ENCODE results near the gene OSGEP.
A peak's percentile ranks its signal among the peaks of the same experiment; 100 is the strongest.
"Not testable (repeated sequence)": the region's sequence is repeated elsewhere in the genome, so short reads cannot be mapped to it uniquely, and the experiment has no call there.

Gene OSGEP

DNA sequence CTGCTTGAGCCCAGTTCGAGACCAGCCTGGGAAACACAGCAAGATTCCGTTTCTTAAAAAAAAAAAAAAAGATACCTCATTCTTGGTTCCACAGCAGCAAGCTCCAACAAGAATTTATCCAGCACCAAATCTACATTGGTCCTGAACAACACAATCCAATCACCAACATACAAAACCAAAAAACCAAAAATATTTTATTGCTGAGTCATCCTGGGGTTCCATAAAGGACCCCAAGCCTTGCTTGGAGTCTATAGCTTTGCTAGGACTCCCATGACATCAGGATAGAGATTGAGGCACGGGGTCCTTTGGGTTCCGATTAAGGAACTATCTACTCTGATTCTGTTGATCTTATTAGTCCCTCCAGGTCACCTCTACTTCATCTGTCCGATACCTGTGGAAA, 7.7 kb downstream of the OSGEP start:
- TF ChIP-seq POLR2AphosphoS5 (IDR thresholded peaks at IDR 0.05; ENCODE audit: low read depth, low read length) (no peak), POLR2A (IDR thresholded peaks at IDR 0.05; ENCODE audit: low read depth, low read length) (no peak), TAF1 (IDR thresholded peaks at IDR 0.05; ENCODE audit: borderline replicate concordance, low read depth, low read length) (no peak)
- FAIRE-seq = no peak
- DNase-seq (ENCODE audit: insufficient read length) = no peak

DNA sequence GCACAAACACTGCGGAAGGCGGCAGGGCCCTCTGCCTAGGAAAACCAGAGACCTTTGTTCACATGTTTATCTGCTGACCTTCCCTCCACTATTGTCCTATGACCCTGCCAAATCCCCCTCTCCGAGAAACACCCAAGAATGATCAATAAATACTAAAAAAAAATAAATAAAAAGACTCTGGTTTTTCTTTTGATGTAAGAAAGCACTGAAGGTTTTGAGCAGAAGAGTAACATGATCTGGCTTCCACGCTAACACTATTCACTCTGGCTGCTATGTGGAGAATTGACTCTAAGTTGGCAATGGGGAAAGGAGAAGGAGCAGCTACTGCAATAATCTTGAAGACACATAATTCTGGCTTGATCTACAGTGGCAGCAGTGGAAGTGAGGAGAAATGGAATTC, 11.0 kb downstream of the OSGEP start:
- FAIRE-seq; DNase-seq (ENCODE audit: insufficient read length): not testable (repeated sequence)

- DNase-seq (ENCODE audit: insufficient read length) (no peak), FAIRE-seq (no peak)
- TF ChIP-seq TAF1 (IDR thresholded peaks at IDR 0.05; ENCODE audit: borderline replicate concordance, low read depth, low read length) (no peak), POLR2A (IDR thresholded peaks at IDR 0.05; ENCODE audit: low read depth, low read length) (no peak), POLR2AphosphoS5 (IDR thresholded peaks at IDR 0.05; ENCODE audit: low read depth, low read length) (no peak)
These were observed 13.2 kb downstream of the OSGEP start for GRCh38 chr14:20441461-20441860.

DNA sequence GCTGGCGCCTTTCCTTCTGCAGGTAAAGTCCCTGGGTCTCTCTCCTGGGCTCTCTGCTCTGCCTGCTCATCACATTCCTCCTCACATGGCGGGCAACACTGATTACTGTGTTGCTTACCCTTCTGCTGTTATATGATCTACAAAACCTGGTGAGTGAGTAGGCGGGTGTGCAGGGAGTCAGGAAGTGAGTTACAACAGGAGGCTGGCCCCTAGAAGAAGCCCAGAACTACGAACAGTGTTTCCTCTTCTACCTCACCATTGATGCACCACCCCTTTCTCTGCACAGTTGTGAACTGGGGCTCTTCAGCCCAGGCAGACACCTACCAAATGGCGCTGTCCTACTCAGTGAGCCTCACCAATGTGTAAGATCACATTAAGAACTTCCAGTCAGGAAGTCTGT, 13.7 kb downstream of the OSGEP start:
- DNase-seq (ENCODE audit: insufficient read length) (no peak), FAIRE-seq (peak; percentile 44)
- TF ChIP-seq POLR2A (IDR thresholded peaks at IDR 0.05; ENCODE audit: low read depth, low read length) (no peak), POLR2AphosphoS5 (IDR thresholded peaks at IDR 0.05; ENCODE audit: low read depth, low read length) (no peak), TAF1 (IDR thresholded peaks at IDR 0.05; ENCODE audit: borderline replicate concordance, low read depth, low read length) (no peak)

- FAIRE-seq (no peak), DNase-seq (ENCODE audit: insufficient read length) (no peak)
- TF ChIP-seq POLR2AphosphoS5 (IDR thresholded peaks at IDR 0.05; ENCODE audit: low read depth, low read length) (no peak), TAF1 (IDR thresholded peaks at IDR 0.05; ENCODE audit: borderline replicate concordance, low read depth, low read length) (no peak), POLR2A (IDR thresholded peaks at IDR 0.05; ENCODE audit: low read depth, low read length) (no peak)
These were observed 14.1 kb downstream of the OSGEP start for GRCh38 chr14:20440465-20440864.

DNA sequence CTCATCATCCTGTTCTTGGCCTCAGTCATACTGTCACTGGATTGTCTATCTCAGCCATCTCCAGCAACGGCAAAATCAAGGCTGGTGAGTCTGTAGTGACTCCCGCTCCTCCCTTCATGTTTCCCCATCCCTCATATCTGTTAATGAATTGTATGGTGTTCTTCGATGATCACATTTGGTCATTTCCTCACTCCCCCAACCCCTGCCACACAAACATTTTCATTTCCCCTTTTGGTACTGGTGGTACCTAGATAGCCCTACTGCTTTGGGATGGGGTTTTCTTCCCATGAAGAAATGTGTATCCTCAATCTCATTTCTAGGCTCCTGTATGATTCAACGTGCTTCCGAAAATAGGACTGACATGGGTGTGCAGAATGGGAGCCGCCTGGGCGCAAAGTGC, 15.9 kb downstream of the OSGEP start:
- DNase-seq (ENCODE audit: insufficient read length) = no peak
- no peak for FAIRE-seq
- no peak for TF ChIP-seq TAF1 (IDR thresholded peaks at IDR 0.05; ENCODE audit: borderline replicate concordance, low read depth, low read length)
- TF ChIP-seq POLR2AphosphoS5 (IDR thresholded peaks at IDR 0.05; ENCODE audit: low read depth, low read length) = no peak
- no peak for TF ChIP-seq POLR2A (IDR thresholded peaks at IDR 0.05; ENCODE audit: low read depth, low read length)

GRCh38 chr14:20436363-20436755, 18.3 kb downstream of the OSGEP start:
- TF ChIP-seq TAF1 (IDR thresholded peaks at IDR 0.05; ENCODE audit: borderline replicate concordance, low read depth, low read length) = no peak
- TF ChIP-seq POLR2A (IDR thresholded peaks at IDR 0.05; ENCODE audit: low read depth, low read length) = no peak
- no peak for TF ChIP-seq POLR2AphosphoS5 (IDR thresholded peaks at IDR 0.05; ENCODE audit: low read depth, low read length)
- FAIRE-seq = no peak
- no peak for DNase-seq (ENCODE audit: insufficient read length)

- no peak for DNase-seq (ENCODE audit: insufficient read length)
- TF ChIP-seq POLR2A (IDR thresholded peaks at IDR 0.05; ENCODE audit: low read depth, low read length) = no peak
- TF ChIP-seq TAF1 (IDR thresholded peaks at IDR 0.05; ENCODE audit: borderline replicate concordance, low read depth, low read length) = no peak
- TF ChIP-seq POLR2AphosphoS5 (IDR thresholded peaks at IDR 0.05; ENCODE audit: low read depth, low read length) = no peak
- FAIRE-seq = no peak
These were observed 18.8 kb downstream of the OSGEP start, which contains the start of gene KLHL33 for GRCh38 chr14:20435582-20436362. KLHL33 (minus strand) TSS chr14:20436166; CDS start chr14:20435811, 355 bp downstream.

GRCh38 chr14:20434701-20435581, 19.7 kb downstream of the OSGEP start:
- DNase-seq (ENCODE audit: insufficient read length) (no peak), FAIRE-seq (no peak)
- TF ChIP-seq TAF1 (IDR thresholded peaks at IDR 0.05; ENCODE audit: borderline replicate concordance, low read depth, low read length) (no peak), POLR2AphosphoS5 (IDR thresholded peaks at IDR 0.05; ENCODE audit: low read depth, low read length) (no peak), POLR2A (IDR thresholded peaks at IDR 0.05; ENCODE audit: low read depth, low read length) (no peak)

- DNase-seq (ENCODE audit: insufficient read length) (no peak), FAIRE-seq (no peak)
- no peak for TF ChIP-seq TAF1 (IDR thresholded peaks at IDR 0.05; ENCODE audit: borderline replicate concordance, low read depth, low read length)
These were observed 24.6 kb downstream of the OSGEP start for GRCh38 chr14:20429801-20430669.

- no peak for DNase-seq (ENCODE audit: insufficient read length)
- TF ChIP-seq POLR2A (IDR thresholded peaks at IDR 0.05; ENCODE audit: low read depth, low read length) (no peak), TAF1 (IDR thresholded peaks at IDR 0.05; ENCODE audit: borderline replicate concordance, low read depth, low read length) (no peak), POLR2AphosphoS5 (IDR thresholded peaks at IDR 0.05; ENCODE audit: low read depth, low read length) (no peak)
- no peak for FAIRE-seq
These were observed 25.8 kb downstream of the OSGEP start for GRCh38 chr14:20428802-20429201.

Data from GM12892 (cell line).